ENCODE results near the gene FOXG1.

The FOXG1 gene

DNA sequence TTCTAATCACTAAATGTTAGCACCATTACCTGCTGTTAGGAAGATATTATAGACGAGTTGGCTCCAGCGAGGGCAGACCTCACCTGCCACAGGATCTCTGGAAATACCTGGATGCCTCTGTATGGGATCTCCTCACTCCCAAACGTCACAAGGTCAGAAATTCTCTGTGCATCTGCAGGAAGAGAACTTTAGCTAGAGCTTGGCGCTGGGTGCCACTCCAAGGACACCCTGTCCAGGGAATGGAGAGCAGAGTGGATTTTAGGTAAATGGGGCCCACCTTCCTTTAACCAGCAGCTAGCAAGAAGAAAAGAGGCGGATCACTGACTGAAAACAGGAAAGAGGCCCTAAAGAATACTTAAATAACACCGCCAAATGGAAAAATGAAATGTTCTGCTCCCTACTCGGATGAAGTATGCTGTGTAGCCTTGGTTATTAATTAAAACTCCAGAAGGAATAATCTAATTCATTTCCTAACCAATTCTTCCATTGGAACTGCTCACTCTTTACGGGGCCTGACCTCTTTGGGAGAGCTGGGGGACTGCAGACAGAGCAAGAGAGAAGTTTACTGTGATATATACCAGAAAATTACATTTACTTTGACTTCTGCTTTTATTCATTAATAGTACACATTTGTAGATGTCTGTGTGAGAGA lies 4.2 kb upstream of the FOXG1 start:
- no peak for DNase-seq

DNA sequence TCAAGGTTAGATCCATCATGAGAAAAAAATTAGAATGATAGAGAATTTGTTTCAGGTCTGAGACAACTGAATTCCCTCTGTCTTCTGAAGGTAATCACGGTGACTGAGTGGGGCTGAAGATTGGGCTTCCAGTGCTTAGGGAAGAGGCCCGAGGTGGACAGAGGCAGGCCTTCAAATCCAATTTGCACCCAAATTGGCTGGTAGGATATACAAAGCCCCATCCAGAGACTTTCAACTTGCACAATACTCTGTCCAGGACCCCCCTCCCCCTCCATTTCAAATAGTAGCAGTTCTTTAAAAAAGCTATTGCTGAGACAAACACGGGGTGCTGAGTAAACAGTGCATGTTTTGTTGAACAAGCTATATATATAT lies 3.6 kb upstream of the FOXG1 start:
- DNase-seq, result no peak

DNA sequence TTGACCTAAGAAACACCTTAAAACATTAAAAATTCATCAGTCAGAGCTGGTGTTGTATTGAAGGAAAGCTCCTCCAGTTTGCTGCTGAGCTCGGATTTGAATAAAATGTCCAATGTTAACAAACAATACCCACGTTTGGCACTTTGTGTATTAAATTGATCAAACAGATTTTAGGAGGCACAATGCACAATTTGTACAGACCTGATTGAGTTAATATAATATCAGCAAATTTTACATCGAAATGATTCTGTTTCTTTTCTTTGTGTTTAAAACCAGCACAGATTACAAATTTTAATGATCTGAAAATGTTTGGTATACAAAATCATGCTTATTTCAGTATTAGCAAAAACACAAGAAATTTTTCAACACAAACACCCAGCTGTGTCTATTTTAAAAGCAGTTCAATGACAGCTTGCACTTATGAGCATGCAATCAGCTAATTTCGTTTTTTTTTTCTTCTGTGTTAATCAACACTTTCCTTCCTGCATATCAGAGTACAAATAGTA lies 2.8 kb upstream of the FOXG1 start:
- no peak for DNase-seq

DNA sequence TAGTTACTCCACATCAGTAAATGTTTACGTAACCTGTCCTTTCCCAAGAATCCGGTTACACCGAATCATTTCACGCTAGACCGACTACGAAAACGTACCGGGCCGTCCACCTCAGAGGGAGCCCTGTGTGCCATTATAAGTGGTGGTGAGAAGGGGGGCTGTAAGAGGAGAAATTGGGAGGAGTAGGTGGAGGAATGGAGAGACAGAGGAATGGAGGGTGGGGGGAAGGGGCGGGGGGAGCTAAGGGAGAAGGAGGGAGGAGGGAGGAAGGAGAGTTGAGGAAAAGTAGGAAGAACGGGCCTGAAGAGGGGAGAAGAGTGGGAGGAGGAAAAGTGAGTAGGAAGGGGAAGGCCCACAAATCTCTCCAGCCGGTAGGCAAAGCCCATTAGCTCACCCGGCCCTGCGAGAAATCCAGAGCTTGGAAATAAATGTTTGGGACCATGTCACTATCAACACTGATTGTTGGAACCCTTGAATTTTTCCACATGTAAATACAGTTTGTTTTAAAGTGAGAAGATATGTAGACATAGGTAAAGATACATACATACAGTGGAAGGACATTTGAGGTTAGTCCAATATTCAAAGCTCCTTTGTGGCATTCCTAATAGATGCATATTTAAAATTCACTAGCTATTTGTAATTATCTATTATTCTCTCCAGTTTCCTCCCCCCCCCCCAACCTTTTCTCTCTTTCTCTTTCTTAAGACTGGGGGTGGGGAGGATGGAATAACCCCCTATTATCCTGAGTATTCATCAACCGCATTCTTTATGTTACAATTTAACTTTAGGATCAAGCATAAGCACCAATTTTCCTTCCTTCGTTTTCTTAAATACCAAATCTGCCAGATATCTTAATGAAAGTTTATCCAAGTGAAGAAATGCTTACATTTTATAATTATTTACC lies 2.1 kb upstream of the FOXG1 start:
- DNase-seq, result peak; percentile 73

DNA sequence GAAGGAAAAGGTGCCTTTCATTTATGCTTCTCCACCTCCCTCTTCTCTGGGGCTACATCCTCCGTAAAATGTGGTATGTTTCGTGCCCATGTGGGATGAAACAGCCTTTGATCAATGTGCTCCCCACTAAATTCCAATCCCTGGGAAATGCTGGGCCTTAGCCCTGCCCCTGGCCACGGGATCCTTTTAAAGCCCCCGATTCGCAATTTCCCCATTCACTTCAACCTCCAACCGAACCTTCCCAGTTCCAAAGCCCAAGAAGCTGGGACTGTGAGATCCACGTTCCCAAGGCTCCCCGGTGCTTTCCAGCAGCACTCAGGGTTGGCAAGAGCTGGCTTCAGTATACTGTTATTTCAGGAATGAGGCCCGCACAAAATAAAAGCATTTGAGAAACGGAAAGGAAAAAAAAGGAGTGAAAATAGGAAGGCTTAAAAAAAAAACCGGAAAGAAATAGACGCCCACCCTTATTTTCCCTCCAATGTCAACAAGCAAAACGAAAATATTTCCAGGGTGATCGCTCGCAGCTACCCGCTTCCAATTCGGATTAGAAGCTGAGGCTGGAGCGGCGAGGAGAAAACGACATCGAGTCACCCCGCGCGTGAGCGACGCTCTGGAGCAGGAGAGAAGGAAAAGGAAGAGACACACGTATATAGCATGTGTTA lies 1.3 kb upstream of the FOXG1 start:
- DNase-seq, result peak; percentile 70

DNA sequence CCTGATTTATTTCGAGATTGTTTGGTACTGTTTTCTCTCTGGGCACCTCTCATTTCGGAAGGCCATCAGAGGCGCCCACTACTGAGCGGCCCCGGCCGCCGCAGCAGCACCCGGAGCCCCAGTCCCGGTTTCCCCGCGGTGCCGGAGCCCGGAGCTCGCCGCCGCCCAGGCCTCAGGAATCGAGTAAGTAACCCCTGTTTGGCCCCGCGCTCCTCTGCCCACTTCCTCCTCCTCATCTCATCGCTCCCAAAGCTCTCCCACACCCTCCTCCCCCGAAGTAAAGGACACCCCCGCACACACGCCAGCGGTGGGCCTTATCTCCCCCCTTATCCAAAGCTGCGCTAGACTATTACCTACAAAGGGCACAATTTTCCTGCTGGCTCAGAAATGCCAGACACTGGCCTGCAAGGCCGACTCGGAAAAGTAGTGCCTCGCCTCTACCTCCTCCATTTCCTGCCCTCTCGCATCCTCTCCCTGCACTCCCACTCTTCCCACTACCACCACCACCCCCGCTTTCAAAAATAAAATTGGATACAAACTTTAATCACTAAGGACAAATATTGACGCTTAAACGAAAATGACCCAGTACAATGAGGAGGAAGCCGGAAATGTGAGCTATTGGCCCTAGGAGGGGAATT lies 637 bp upstream of the FOXG1 start:
- peak; percentile 87 for DNase-seq

DNA sequence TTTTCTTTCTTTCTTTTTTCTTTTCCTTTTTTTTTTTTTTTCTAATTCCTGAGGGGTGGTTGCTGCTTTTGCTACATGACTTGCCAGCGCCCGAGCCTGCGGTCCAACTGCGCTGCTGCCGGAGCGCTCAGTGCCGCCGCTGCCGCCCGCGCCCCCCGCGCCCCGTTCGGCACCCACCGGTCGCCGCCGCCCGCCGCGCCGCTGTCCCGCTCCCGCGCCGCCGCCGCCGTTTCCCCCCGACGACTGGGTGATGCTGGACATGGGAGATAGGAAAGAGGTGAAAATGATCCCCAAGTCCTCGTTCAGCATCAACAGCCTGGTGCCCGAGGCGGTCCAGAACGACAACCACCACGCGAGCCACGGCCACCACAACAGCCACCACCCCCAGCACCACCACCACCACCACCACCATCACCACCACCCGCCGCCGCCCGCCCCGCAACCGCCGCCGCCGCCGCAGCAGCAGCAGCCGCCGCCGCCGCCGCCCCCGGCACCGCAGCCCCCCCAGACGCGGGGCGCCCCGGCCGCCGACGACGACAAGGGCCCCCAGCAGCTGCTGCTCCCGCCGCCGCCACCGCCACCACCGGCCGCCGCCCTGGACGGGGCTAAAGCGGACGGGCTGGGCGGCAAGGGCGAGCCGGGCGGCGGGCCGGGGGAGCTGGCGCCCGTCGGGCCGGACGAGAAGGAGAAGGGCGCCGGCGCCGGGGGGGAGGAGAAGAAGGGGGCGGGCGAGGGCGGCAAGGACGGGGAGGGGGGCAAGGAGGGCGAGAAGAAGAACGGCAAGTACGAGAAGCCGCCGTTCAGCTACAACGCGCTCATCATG lies 654 bp downstream of the FOXG1 start:
- no peak for DNase-seq

DNA sequence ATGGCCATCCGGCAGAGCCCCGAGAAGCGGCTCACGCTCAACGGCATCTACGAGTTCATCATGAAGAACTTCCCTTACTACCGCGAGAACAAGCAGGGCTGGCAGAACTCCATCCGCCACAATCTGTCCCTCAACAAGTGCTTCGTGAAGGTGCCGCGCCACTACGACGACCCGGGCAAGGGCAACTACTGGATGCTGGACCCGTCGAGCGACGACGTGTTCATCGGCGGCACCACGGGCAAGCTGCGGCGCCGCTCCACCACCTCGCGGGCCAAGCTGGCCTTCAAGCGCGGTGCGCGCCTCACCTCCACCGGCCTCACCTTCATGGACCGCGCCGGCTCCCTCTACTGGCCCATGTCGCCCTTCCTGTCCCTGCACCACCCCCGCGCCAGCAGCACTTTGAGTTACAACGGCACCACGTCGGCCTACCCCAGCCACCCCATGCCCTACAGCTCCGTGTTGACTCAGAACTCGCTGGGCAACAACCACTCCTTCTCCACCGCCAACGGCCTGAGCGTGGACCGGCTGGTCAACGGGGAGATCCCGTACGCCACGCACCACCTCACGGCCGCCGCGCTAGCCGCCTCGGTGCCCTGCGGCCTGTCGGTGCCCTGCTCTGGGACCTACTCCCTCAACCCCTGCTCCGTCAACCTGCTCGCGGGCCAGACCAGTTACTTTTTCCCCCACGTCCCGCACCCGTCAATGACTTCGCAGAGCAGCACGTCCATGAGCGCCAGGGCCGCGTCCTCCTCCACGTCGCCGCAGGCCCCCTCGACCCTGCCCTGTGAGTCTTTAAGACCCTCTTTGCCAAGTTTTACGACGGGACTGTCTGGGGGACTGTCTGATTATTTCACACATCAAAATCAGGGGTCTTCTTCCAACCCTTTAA lies 1.5 kb downstream of the FOXG1 start:
- DNase-seq, result peak; percentile 87

DNA sequence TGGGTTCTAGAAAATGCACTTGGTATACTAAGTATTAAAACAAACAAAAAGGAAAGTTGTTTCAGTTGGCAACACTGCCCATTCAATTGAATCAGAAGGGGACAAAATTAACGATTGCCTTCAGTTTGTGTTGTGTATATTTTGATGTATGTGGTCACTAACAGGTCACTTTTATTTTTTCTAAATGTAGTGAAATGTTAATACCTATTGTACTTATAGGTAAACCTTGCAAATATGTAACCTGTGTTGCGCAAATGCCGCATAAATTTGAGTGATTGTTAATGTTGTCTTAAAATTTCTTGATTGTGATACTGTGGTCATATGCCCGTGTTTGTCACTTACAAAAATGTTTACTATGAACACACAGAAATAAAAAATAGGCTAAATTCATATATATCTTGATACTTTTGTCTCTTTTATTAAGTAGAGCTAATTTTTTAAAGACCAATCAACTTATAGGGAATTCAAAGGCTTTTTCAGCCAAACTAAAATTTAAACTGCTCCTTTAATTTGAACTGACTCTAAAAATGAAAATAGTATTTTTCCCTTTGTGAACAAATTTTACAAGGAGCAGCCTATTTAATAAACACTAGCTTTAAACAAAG lies 2.8 kb downstream of the FOXG1 start:
- DNase-seq, result peak; percentile 49

DNA sequence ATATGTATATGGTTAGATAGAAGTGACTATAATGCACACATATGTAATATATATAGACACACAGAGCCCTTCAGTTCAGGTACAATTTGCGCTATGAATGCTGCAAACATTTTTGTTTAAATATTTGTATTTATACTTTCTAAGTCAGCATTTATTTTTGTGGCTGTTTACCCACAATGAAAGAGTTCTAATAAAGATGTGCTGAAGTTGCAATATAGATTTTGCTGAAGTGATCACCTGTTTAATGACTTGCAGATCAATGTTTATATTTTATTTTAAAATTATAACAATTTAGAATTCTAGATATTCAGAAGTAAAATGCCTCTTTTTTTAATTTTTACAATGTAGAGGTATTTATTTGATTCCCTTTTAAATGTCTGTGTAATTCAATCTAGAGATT lies 3.5 kb downstream of the FOXG1 start:
- peak; percentile 30 for DNase-seq

DNA sequence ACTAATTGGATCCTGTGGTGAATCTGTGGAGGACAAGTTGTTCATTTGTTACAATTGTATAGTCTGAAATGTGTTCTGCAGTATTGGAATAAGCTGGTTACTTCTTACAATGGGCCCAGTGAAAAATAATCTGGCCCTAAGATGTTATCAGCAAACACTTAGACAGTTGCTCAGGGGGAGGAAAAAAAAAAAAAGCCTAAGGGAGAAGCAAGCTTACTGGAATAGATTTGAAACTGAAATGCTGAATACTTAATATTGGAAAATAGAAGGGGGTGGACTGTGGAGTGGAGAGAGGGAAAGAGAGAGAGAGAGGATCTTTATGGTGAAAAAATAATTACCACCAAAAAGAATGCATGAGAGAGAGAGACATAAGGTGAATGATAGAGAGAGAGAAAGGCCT lies 4.0 kb downstream of the FOXG1 start:
- peak; percentile 40 for DNase-seq

DNA sequence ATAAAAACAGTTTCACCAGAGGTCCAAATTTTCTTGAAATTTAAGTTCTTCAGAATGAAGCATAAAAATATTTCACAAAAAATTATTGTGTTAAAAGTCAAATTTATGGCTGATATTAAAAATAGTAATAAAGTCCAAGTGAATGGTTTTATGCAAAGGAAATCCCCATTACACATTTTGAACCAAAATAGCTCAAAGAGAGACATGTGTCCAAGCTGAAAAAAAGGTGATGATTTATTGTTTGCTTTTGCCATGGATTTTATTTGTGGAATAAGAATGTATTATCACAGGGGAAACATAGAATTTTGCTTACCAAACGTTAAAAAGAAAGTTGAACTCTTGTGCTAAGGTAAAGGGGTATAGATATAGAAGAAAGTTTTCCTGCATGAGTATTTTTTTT lies 4.6 kb downstream of the FOXG1 start:
- DNase-seq, result no peak

DNA sequence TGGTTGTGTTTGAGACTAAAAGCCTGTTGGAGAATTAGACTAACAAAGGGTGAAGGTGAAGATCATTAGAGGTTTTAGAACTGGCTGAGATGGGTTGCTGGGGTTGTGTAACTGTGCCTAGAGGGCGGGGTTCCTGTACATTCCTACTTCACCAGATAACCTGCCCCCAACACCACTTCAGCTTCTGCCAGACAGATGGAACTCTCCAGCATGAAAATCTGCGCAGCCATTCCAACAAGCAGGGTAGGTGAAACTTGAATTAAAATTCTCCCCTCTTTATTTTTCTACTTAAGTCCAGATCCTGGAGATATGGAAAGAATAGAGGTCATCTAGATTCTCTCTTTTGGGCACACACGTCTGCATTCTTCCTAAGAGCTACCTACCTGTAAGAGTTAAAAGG lies 6.0 kb downstream of the FOXG1 start:
- DNase-seq, result peak; percentile 39

DNA sequence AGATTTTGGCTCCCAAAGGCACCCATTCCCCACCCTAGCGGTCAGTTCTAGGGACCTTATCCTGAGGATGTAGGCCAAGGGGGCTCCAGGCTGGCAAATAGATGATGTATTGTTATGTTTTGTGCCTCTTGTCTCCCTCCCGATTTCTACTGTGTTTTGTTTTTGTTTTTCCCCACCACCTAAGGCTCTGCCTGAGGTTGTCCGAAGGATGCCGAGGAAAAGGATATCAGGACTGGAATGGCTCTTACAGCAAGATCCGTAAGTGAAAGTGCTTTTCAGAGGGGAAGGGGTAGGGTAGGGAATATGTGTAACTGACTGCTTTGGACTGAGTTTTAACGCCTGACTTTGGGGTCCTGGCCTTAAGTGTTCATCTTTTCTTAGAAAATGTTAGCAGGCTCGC lies 6.6 kb downstream of the FOXG1 start:
- DNase-seq, result no peak

DNA sequence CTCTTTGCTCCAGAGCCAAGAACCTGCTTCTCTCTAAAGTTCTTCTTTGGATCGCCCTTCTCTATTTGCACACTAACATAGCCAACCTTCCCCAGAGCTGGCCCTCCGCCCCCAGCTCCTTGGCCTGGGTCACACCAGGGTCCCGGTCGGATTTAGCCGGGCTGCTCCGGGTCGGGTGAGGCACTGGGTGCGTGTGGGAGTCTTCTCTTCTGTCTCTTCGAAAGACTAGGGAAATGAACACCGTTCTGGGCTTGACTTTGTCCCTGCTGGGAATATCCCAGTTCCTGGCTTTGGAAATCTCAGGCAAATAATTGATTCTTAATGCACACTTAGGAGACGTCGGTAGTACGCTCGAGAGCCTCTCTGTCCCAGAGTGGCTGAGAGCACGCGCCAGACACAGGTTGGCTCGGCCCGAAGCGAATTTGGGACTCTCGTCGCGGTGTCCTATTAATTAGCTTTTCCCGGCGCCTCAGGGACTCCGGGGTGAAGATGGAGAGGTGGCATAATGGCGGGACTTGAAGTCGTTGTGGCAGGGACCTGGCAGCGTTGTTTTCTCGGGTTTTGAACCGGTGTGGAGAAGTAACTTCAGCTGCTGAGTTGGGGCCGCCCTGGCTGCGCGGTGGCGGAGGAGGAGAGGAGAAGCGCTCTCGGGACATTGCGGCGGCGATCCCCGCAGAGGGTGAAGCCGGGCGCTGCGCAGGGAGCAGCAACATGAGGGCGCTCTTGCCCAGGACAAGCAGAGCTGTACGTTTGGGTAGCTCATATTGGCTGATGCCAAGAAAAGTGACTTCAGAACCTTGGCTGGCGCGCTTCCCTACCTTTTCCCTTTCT lies 7.5 kb downstream of the FOXG1 start:
- peak; percentile 73 for DNase-seq

DNA sequence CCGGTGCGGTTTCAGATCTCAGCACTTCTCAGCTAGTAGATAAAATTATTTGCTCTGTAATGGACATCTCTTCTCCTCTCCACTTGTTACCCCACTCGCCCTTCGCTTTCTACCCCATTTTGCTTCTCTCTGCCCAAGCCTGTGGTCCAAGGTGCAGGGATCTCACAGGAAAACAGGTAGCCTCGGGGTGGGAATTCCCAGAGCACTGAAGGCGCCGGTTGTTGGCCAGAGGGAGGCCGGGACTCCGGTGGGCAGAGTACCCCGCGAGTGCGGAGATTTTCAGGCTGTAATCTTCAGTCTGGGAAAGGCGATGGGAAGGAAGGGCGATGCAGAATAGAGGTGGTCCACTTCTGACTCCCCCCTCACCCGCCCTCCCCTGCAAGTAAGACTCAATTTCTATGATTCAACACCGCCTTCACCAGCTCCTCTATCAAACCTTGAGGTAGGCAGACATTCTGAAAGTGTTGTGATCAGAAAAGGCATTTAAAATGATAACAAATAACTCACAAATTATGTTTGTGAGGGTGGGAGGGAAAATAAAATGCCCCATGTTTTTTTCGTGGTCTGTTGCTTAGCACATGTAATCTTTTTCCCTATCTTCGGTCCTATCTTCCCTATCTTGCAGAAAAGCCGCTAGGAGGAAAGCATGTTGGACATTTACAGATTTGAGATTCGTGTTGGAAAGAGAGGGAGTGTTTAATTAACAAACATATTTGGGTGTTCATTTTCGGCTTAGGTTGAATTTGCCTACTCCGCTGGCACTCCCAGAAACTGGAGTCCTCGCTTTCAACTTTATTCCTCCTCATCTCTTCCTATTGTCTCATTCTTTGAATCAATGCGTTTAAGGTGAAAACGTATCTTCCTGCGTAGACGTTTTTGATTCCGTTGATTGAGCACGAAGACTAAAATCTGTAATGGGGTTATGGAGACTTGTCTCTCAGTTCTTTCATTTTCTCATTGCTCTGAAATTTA lies 8.5 kb downstream of the FOXG1 start:
- DNase-seq, result peak; percentile 71

DNA sequence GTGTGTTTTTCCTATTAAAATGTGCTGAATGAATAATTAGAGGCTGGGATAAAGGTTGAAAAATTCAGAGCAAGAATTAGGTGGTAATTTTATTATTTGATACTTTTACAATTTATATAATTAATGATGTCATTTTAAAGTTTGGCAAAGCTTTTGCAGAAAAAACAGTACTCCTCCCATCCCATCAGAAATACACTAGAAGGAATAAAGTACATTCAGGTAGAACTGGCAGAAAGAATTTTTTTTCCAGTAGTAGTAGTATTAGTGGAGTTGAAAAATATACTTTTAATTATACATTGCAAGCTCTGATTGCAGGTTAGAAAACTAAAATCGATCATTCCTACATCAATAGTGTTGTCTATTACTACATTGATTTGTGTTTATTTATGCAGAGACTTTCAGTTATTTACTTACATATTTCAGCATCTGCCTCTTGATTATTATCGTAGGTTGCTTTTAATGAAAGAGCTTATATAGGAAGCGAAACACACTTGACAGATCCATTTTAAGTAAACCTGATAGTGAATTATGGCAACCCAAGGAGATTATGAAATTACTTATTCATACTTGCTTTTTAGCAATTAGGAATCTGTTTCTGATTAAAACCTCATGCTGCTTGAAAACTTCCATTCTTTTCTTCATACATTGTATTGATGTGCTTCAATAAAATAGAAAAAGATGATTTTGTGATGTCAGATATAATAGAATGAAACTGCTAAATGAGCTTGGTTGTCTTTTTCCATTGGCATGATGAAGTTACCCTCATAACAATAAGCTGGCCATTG lies 10.1 kb downstream of the FOXG1 start:
- no peak for DNase-seq

Measured in NCI-H1105 treated with DMSO at 0.1 percent for 48 hours (cell line).